Activated CD4-positive, alpha-beta T cell treated with anti-CD3 and anti-CD28 coated beads for 4 hours (primary cell): ENCODE measurements around the gene ENO3.

Source experiments
- DNase-seq, 2 donors: peaks; one replicate each; pipeline ENCODE4 v3.0.0-alpha.2; 2020

ENO3 gene

GRCh38 chr17:4978726-4979125, 27.8 kb downstream of the ENO3 start:
- no peak for DNase-seq

- DNase-seq = peak; percentile 40 to 63
These were observed 29.8 kb downstream of the ENO3 start for GRCh38 chr17:4980644-4981216.

- no peak for DNase-seq
These were observed 31.4 kb downstream of the ENO3 start for GRCh38 chr17:4982305-4982704.

GRCh38 chr17:4986403-4986802, 35.5 kb downstream of the ENO3 start:
- DNase-seq = no peak

- DNase-seq = peak; percentile 86 to 88
These were observed 36.2 kb downstream of the ENO3 start, which contains the start of gene CAMTA2 for GRCh38 chr17:4986951-4987766. Gene CAMTA2 (minus strand): TSS chr17:4987675. CDS start chr17:4986222, 1,453 bp downstream.

GRCh38 chr17:4987767-4988567, 37.0 kb downstream of the ENO3 start:
- no peak for DNase-seq

GRCh38 chr17:4994081-4994595, 43.2 kb downstream of the ENO3 start:
- no peak for DNase-seq

GRCh38 chr17:4997302-4998026, 46.5 kb downstream of the ENO3 start, which contains the start of the genes INCA1 and KIF1C:
Gene INCA1 (minus strand): TSS chr17:4997522. CDS start chr17:4994437, 3,085 bp downstream.
Gene KIF1C (plus strand): TSS chr17:4997950. CDS start chr17:5000247, 2,297 bp downstream.
- peak; percentile 88 to 90 for DNase-seq

- DNase-seq = no peak
These were observed 47.3 kb downstream of the ENO3 start for GRCh38 chr17:4998027-4998731.

GRCh38 chr17:4998732-4999429, 48.0 kb downstream of the ENO3 start:
- no peak for DNase-seq

GRCh38 chr17:4999430-5000093, 48.6 kb downstream of the ENO3 start:
- DNase-seq = no peak

- no peak for DNase-seq
These were observed 49.3 kb downstream of the ENO3 start for GRCh38 chr17:5000237-5000639.

- DNase-seq = no peak
These were observed 51.3 kb downstream of the ENO3 start for GRCh38 chr17:5002121-5002788.

GRCh38 chr17:5003214-5003867, 52.4 kb downstream of the ENO3 start:
- no peak for DNase-seq
